ENCODE measurements around the gene WNK1.

- no peak for TF ChIP-seq POLR2A (IDR thresholded peaks at IDR 0.05; ENCODE audit: low read depth, low read length)
- TF ChIP-seq POLR2AphosphoS5 (IDR thresholded peaks at IDR 0.05; ENCODE audit: low read depth, low read length) = no peak
Observed at GRCh38 chr12:777550-778047, 25.2 kb downstream of the WNK1 start.
